PC-3 (cell line): ENCODE results near the gene NOSIP. TPM values are rescaled to one million over a fixed set of nuclear protein-coding genes. Genes with fewer than 3 reads are reported as not detected.

Source experiments
- ATAC-seq: fragments of 200-7000 bp; cut with Tn5 transposase; 2 replicates; pipeline ENCODE4 v1.9.1; 2020; ENCODE audit warnings: mild to moderate bottlenecking, moderate library complexity
- BruUV-seq: library from RNA; stranded (reverse); fragments of 400-500 nt; replicated peaks from 2 replicates; lab custom pipeline; 2021; lab: Mats Ljungman, UMichigan
- CTCF ChIA-PET: fragments of 300-600 bp; sonication (Branson Sonifier 250); formaldehyde crosslinking; loops from one replicate; lab custom pipeline; 2022; ENCODE audit warnings: antibody characterized with exemption; lab: Charles Lee
- POLR2A ChIA-PET: fragments of 300-600 bp; sonication (Branson Sonifier 250); formaldehyde crosslinking; loops from one replicate; lab custom pipeline; 2022; ENCODE audit warnings: antibody characterized with exemption; ENCODE audit not compliant: unreplicated experiment; lab: Charles Lee
- DNase-seq: peaks from one replicate; pipeline ENCODE4 v3.0.0-alpha.2; 2015
- H2AFZ ChIP-seq: fragments of 300-600 bp; sonication (generic); 2 replicates; pipeline ENCODE4 v1.6.0; 2016; ENCODE audit warnings: antibody characterized with exemption, low read length
- H3F3A ChIP-seq: fragments of 300-600 bp; sonication (generic); one replicate; pipeline ENCODE4 v1.6.0; 2017; ENCODE audit warnings: antibody characterized with exemption, low read length, control low read depth, mild to moderate bottlenecking; ENCODE audit not compliant: unreplicated experiment
- H3K27ac ChIP-seq: fragments of 300-600 bp; sonication (generic); 2 replicates; pipeline ENCODE4 v1.5.1; 2016; ENCODE audit warnings: mild to moderate bottlenecking, low read length
- H3K27me3 ChIP-seq: fragments of 300-600 bp; sonication (generic); 2 replicates; pipeline ENCODE4 v1.6.1; 2016; ENCODE audit warnings: low read length, mixed read lengths
- H3K36me3 ChIP-seq: fragments of 300-600 bp; sonication (generic); 2 replicates; pipeline ENCODE4 v1.6.1; 2016; ENCODE audit warnings: low read depth, mixed run types, low read length, mixed read lengths
- H3K4me1 ChIP-seq: fragments of 300-600 bp; sonication (generic); 2 replicates; pipeline ENCODE4 v1.5.1; 2016; ENCODE audit warnings: low read length; ENCODE audit not compliant: insufficient read depth
- H3K4me2 ChIP-seq: fragments of 300-600 bp; sonication (generic); 2 replicates; pipeline ENCODE4 v1.6.0; 2016; ENCODE audit warnings: low read length
- H3K4me3 ChIP-seq: fragments of 300-600 bp; sonication (generic); 2 replicates; pipeline ENCODE4 v1.5.1; 2016; ENCODE audit warnings: mild to moderate bottlenecking, low read length, mixed read lengths
- H3K79me2 ChIP-seq: fragments of 300-600 bp; sonication (generic); 2 replicates; pipeline ENCODE4 v1.6.1; 2017; ENCODE audit warnings: low read length, mixed read lengths
- H3K9ac ChIP-seq: fragments of 300-600 bp; sonication (generic); 2 replicates; pipeline ENCODE4 v1.6.0; 2016; ENCODE audit warnings: mild to moderate bottlenecking, low read length
- H3K9me2 ChIP-seq: fragments of 300-600 bp; sonication (generic); replicated peaks from 2 replicates; pipeline ENCODE4 v1.6.1; 2016; ENCODE audit warnings: mixed run types, low read length, mixed read lengths
- H3K9me3 ChIP-seq: fragments of 300-600 bp; sonication (generic); 2 replicates; pipeline ENCODE4 v1.6.1; 2016; ENCODE audit warnings: low read length, mixed read lengths
- H4K20me1 ChIP-seq: fragments of 300-600 bp; sonication (generic); 2 replicates; pipeline ENCODE4 v1.6.1; 2016; ENCODE audit warnings: low read length, mixed read lengths
- EZH2 ChIP-seq: fragments of 300-600 bp; sonication (generic); IDR thresholded peaks from one replicate; pipeline ENCODE4 v1.6.1; 2017; ENCODE audit warnings: antibody characterized with exemption, mild to moderate bottlenecking, low read length; ENCODE audit not compliant: unreplicated experiment
- EZH2phosphoT487 ChIP-seq: fragments of 300-600 bp; sonication (generic); IDR thresholded peaks from 2 replicates; pipeline ENCODE4 v1.6.1; 2018; ENCODE audit warnings: mild to moderate bottlenecking, antibody characterized with exemption, low read length, borderline replicate concordance
- intact Hi-C: fragments of 100-400 bp; cut with micrococcal nuclease; formaldehyde crosslinking; loops from 2 replicates; pipeline ENCODE4 v1.9.0; 2023
- total RNA-seq: library from RNA; depleted of rRNA; stranded (reverse); fragments of >200 nt; gene quantifications from 2 replicates; pipeline ENCODE4 v1.2.3, GENCODE V29; 2014
- TF ChIP-seq, protein P1 (sequence below): fragments of 300-600 bp; sonication (generic); conservative IDR thresholded peaks from 2 replicates; pipeline ENCODE4 v1.5.1; 2017; ENCODE audit warnings: antibody characterized with exemption, low read depth, mild to moderate bottlenecking, low read length

The NOSIP gene
- total RNA-seq, 1 experiment from 2014 or later = 195 TPM

DNA sequence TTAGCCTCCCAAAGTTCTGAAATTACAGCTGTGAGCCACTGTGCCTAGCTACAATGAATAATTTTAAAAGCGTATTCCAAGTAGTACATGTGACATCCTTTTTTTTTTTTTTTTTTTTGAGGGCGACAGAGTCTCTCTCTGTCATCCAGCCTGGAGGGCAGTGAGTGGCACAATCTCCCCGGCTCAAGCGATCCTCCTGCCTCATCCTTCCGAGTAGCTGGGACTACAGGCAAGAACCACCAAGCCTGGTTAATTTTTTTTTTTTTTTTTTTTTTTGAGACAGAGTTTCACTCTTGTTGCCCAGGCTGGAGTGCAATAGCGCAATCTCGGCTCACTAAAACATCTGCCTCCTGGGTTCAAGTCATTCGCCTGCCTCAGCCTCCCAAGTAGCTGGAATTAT lies 6.9 kb upstream of the NOSIP start:
- Histone ChIP-seq H3K4me3 (no peak overlapping the region), H3K9me3 (no peaks in the 10 kb centered on the region), H3F3A (no peaks in the 10 kb centered on the region), H3K36me3 (no peaks in the 10 kb centered on the region), H3K4me2 (no peak overlapping the region), H3K9ac (no peak overlapping the region), H3K79me2 (peaks cover 14% of the 10 kb centered on the region), H3K27me3 (no peaks in the 10 kb centered on the region), H3K27ac (no peak overlapping the region), H4K20me1 (no peaks in the 10 kb centered on the region), H2AFZ (no peak overlapping the region), H3K9me2 (no peaks in the 10 kb centered on the region), H3K4me1 (no peaks in the 10 kb centered on the region; the same call in 1 of the 2 replicates)
- TF ChIP-seq EZH2phosphoT487 = no peak
- TF ChIP-seq, protein P1, sequence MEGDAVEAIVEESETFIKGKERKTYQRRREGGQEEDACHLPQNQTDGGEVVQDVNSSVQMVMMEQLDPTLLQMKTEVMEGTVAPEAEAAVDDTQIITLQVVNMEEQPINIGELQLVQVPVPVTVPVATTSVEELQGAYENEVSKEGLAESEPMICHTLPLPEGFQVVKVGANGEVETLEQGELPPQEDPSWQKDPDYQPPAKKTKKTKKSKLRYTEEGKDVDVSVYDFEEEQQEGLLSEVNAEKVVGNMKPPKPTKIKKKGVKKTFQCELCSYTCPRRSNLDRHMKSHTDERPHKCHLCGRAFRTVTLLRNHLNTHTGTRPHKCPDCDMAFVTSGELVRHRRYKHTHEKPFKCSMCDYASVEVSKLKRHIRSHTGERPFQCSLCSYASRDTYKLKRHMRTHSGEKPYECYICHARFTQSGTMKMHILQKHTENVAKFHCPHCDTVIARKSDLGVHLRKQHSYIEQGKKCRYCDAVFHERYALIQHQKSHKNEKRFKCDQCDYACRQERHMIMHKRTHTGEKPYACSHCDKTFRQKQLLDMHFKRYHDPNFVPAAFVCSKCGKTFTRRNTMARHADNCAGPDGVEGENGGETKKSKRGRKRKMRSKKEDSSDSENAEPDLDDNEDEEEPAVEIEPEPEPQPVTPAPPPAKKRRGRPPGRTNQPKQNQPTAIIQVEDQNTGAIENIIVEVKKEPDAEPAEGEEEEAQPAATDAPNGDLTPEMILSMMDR = no peak
- TF ChIP-seq EZH2 = no peak
- BruUV-seq = no TSS peak
- ChIA-PET CTCF (interaction anchor here (0.5 to 0.6 kb wide), 2 partner anchors 91 to 813 kb away, joined by 4 to 5 read pairs; partner anchors contain the start of gene RPS11), POLR2A (no interaction called here)
- no peak for ATAC-seq
- intact Hi-C loops = no loop called here
- DNase-seq = no peak

DNA sequence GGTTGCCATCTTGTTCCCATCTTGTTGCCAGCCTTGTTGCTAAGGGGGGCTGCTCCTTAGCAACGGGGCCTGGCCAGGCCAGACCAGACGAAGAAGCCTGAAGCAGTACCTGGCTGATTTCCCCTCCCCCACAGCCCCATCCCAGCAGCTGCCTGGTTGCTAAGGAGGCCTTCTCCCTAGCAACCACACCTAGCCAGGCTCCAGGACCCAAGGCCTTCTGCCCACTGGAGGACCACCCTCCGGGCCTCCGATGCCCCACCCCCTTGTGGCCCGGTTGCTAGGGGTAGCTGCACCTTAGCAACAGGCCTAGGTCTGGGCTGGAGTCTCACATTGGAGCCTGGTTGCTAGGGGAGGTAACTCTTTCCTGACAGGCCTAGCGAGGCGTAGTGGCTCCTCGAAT lies 4.7 kb upstream of the NOSIP start:
- Histone ChIP-seq H3K4me2 (no peak overlapping the region), H3F3A (no peaks in the 10 kb centered on the region), H3K9ac (no peak overlapping the region), H3K4me3 (no peak overlapping the region), H2AFZ (no peak overlapping the region), H4K20me1 (no peaks in the 10 kb centered on the region), H3K27me3 (no peaks in the 10 kb centered on the region), H3K79me2 (peaks cover 4% of the 10 kb centered on the region), H3K9me2 (no peaks in the 10 kb centered on the region), H3K36me3 (no peaks in the 10 kb centered on the region), H3K9me3 (no peaks in the 10 kb centered on the region), H3K27ac (no peak overlapping the region), H3K4me1 (peaks cover 4% of the 10 kb centered on the region; the same call in 1 of the 2 replicates)
- no peak for ATAC-seq
- intact Hi-C loops = no loop called here
- no TSS peak for BruUV-seq
- no peak for DNase-seq
- CTCF ChIA-PET = no interaction called here
- POLR2A ChIA-PET = no interaction called here
- TF ChIP-seq EZH2 (no peak), EZH2phosphoT487 (no peak)
- TF ChIP-seq, protein P1 = no peak

DNA sequence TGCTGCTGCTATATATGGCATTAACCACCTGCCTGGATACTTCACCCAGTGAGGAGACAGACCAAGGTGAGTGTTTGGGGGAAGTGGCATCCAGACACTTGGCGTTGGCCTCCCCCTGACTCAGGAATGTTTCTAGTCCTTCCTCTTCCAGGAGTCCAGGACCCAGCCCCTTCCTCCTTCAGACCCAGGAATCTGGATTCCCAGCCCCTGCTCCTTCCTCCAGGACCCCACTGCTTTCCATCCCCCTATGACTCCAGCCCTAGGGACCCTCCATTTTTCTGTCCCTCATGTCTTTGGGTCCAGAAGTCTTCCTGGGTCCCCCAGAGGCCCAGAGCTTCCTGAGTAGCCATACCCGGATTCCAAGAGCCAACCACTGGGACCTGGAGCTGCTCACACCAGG lies 2.9 kb upstream of the NOSIP start:
- CTCF ChIA-PET = no interaction called here
- no TSS peak for BruUV-seq

More for the DNA sequence above, 2.9 kb upstream of the NOSIP start:
- ATAC-seq (no peak), DNase-seq (no peak)
- no peak overlapping the region for H2AFZ ChIP-seq
- no peak overlapping the region for H3K4me3 ChIP-seq
- no peaks in the 10 kb centered on the region for H3K9me2 ChIP-seq
- no peaks in the 10 kb centered on the region for H3K9me3 ChIP-seq
- intact Hi-C loops = no loop called here
- H3K79me2 ChIP-seq = peaks cover 21% of the 10 kb centered on the region
- no peaks in the 10 kb centered on the region for H3K27me3 ChIP-seq
- H4K20me1 ChIP-seq = 0 out of 2 replicates have a peak, but pooled peaks cover 8% of the 10 kb centered on the region
- H3K4me1 ChIP-seq = peaks cover 14% of the 10 kb centered on the region
- POLR2A ChIA-PET = no interaction called here
- H3K4me2 ChIP-seq = no peak overlapping the region
- H3K27ac ChIP-seq = no peak overlapping the region
- no peaks in the 10 kb centered on the region for H3F3A ChIP-seq
- H3K9ac ChIP-seq = no peak overlapping the region
- TF ChIP-seq EZH2phosphoT487 = no peak
- TF ChIP-seq EZH2 = no peak
- TF ChIP-seq, protein P1 = no peak
- H3K36me3 ChIP-seq = no peaks in the 10 kb centered on the region
